ENCODE results near the gene MBD3. TPM values are rescaled to one million over a fixed set of nuclear protein-coding genes. Genes with fewer than 3 reads are reported as not detected.
A peak's percentile ranks its signal among the peaks of the same experiment; 100 is the strongest.

Gene MBD3
- total RNA-seq, 1 experiment from 2014 or later, result 114 TPM

- DNase-seq (ENCODE audit: unreplicated experiment), result no peak
- intact Hi-C loops (cut with micrococcal nuclease), result no loop called here
- TF ChIP-seq CTCF (IDR thresholded peaks at IDR 0.05; ENCODE audit: unreplicated experiment), result no peak
- Mint-ChIP-seq H3K27me3 (ENCODE audit: insufficient read depth, unreplicated experiment) (peaks cover 30% of the 10 kb centered on the region), H3K4me3 (ENCODE audit: unreplicated experiment) (no peak overlapping the region), H3K4me1 (ENCODE audit: insufficient read depth, unreplicated experiment) (no peaks in the 10 kb centered on the region), H3K36me3 (ENCODE audit: insufficient read depth, unreplicated experiment) (no peaks in the 10 kb centered on the region), H3K9me3 (ENCODE audit: unreplicated experiment) (no peaks in the 10 kb centered on the region), H3K27ac (ENCODE audit: low read depth, unreplicated experiment) (no peak overlapping the region)
- ChIA-PET CTCF (no interaction called here), POLR2A (no interaction called here)
- no TSS peak for BruUV-seq (replicated peaks)
Measured at GRCh38 chr19:1529430-1529816, 63.2 kb downstream of the MBD3 start.

DNA sequence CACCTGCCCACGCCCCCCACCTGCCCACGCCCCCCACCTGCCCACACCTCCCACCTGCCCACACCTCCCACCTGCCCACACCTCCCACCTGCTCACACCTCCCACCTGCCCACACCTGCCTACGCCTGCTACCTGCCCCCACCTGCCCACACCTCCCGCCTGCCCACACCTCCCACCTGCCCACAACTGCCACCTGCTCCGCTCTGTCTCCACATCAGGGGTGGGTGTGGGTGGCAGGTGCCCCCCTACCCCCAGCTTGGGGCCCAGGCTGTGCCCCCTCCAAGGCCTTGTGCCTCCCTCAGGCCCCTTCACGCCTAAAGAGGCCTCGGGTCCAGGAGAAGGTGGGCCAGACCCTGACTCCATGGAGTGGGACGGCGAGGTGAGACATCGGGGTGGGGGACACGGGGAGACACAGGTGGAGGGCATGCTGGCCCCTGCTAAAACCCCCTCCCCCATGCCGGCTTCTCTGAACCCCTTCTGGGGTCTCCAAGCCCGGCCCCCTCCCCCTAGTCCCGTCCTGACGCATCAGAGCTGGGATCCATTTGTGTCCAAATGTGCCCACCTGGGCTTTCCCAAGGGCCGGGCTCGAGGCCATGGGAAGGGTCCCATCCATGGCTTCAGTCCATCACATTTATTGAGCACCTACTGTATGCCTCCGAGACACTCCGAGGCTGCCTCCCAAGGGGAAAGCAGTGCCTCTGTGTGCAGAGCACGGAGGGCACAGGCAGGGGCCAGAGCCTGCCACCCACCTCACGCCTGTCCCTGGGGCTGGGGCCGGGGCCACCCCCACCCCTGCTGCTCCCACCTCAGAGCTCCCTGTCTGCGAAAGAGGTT, 63.9 kb downstream of the MBD3 start:
- Mint-ChIP-seq H3K9me3 (ENCODE audit: unreplicated experiment) (no peaks in the 10 kb centered on the region), H3K27me3 (ENCODE audit: insufficient read depth, unreplicated experiment) (peaks cover 36% of the 10 kb centered on the region), H3K4me3 (ENCODE audit: unreplicated experiment) (no peak overlapping the region), H3K27ac (ENCODE audit: low read depth, unreplicated experiment) (no peak overlapping the region), H3K36me3 (ENCODE audit: insufficient read depth, unreplicated experiment) (no peaks in the 10 kb centered on the region), H3K4me1 (ENCODE audit: insufficient read depth, unreplicated experiment) (no peaks in the 10 kb centered on the region)
- no peak for TF ChIP-seq CTCF (IDR thresholded peaks at IDR 0.05; ENCODE audit: unreplicated experiment)
- ChIA-PET CTCF (no interaction called here), POLR2A (no interaction called here)
- no TSS peak for BruUV-seq (replicated peaks)
- no peak for DNase-seq (ENCODE audit: unreplicated experiment)
- intact Hi-C loops (cut with micrococcal nuclease), result no loop called here

GRCh38 chr19:1527650-1528309, 64.9 kb downstream of the MBD3 start:
- no peaks in the 10 kb centered on the region for H3K36me3 Mint-ChIP-seq (ENCODE audit: insufficient read depth, unreplicated experiment)
- no peaks in the 10 kb centered on the region for H3K4me1 Mint-ChIP-seq (ENCODE audit: insufficient read depth, unreplicated experiment)
- H3K9me3 Mint-ChIP-seq (ENCODE audit: unreplicated experiment), result no peaks in the 10 kb centered on the region
- H3K4me3 Mint-ChIP-seq (ENCODE audit: unreplicated experiment), result no peak overlapping the region
- H3K27me3 Mint-ChIP-seq (ENCODE audit: insufficient read depth, unreplicated experiment), result peaks cover 36% of the 10 kb centered on the region
- no TSS peak for BruUV-seq (replicated peaks)
- H3K27ac Mint-ChIP-seq (ENCODE audit: low read depth, unreplicated experiment), result no peak overlapping the region
- intact Hi-C loops (cut with micrococcal nuclease), result no loop called here
- ChIA-PET POLR2A (no interaction called here), CTCF (no interaction called here)
- no peak for TF ChIP-seq CTCF (IDR thresholded peaks at IDR 0.05; ENCODE audit: unreplicated experiment)
- no peak for DNase-seq (ENCODE audit: unreplicated experiment)

DNA sequence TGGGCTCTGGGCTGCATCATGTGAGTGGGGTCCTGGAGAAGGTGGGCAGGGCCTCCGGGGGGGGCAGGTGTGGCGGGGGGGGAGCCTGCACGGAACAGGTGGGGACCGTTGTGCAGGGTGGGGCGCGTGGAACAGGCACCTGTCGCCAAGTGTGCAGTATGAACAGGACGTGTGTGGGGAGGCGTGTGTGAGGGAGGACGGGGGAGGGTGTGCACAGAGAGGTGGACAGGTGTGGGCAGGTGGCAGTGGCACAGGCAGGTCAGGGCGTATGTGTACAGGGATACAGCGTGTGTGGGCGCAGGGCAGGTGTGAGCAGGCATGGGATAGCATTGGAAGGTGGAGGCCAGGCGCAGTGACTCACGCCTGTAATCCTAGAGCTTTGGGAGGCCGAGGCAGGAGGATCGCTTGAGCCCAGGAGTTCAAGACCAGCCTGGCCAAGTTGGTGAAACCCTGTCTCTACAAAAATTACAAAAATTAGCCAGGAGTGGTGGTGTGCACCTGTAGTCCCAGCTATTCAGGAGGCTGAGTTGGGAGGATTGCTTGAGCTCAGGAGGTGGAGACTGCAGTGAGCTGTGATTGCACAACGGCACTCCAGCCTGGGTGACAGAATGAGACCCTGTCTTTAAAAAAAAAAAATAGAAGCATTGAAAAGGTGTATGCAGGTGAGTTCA, 65.6 kb downstream of the MBD3 start:
- DNase-seq (ENCODE audit: unreplicated experiment), result peak; percentile 34
- TF ChIP-seq CTCF (IDR thresholded peaks at IDR 0.05; ENCODE audit: unreplicated experiment), result no peak
- Mint-ChIP-seq H3K27me3 (ENCODE audit: insufficient read depth, unreplicated experiment) (peaks cover 36% of the 10 kb centered on the region), H3K4me1 (ENCODE audit: insufficient read depth, unreplicated experiment) (no peaks in the 10 kb centered on the region), H3K36me3 (ENCODE audit: insufficient read depth, unreplicated experiment) (no peaks in the 10 kb centered on the region), H3K27ac (ENCODE audit: low read depth, unreplicated experiment) (no peak overlapping the region), H3K9me3 (ENCODE audit: unreplicated experiment) (no peaks in the 10 kb centered on the region), H3K4me3 (ENCODE audit: unreplicated experiment) (no peak overlapping the region)
- POLR2A ChIA-PET, result no interaction called here
- CTCF ChIA-PET, result interaction anchor here (0.6 kb wide), 1 partner anchor 10 kb away, joined by 4 read pairs; no protein-coding TSS in a partner anchor
- intact Hi-C loops (cut with micrococcal nuclease), result no loop called here
- BruUV-seq (replicated peaks), result no TSS peak

Measured in MCF 10A (cell line).